Measurements from ENCODE around the gene HDHD5. TPM values are rescaled to one million over a fixed set of nuclear protein-coding genes. Genes with fewer than 3 reads are reported as not detected.

HDHD5 gene
- total RNA-seq, 2 donors from 2014 or later = 39.4 to 53.0 TPM

- Mint-ChIP-seq H3K27me3 (ENCODE audit: insufficient read depth) (no peaks in the 10 kb centered on the region), H3K4me3 (no peak overlapping the region), H3K36me3 (ENCODE audit: low read depth) (peaks cover 55% of the 10 kb centered on the region), H3K4me1 (no peaks in the 10 kb centered on the region), H3K9me3 (no peaks in the 10 kb centered on the region), H3K27ac (no peak overlapping the region)
- no peak overlapping the region for H3K4me3 ChIP-seq (ENCODE audit: low read length)
- no peak overlapping the region for H3K9ac ChIP-seq (ENCODE audit: extremely low read depth, low read length, poor library complexity, severe bottlenecking)
- WGBS, 2 experiments (ENCODE audit: insufficient coverage in 1 of 2, insufficient read length in 1 of 2) = 93 to 94% methylated on average over 2 to 6 of the region's 6 CpGs
- H3K36me3 ChIP-seq (ENCODE audit: control insufficient read depth, insufficient read depth, low read length) = peaks cover 79% of the 10 kb centered on the region
- no peak for TF ChIP-seq CTCF (conservative IDR thresholded peaks at IDR 0.05)
- H3K4me1 ChIP-seq (ENCODE audit: control insufficient read depth, insufficient read depth, low read length) = no peaks in the 10 kb centered on the region
- H3K9me3 ChIP-seq (ENCODE audit: control insufficient read depth, low read length) = no peaks in the 10 kb centered on the region
- no peak for DNase-seq
- H3K27ac ChIP-seq (ENCODE audit: low read depth, low read length) = no peak overlapping the region
- no peaks in the 10 kb centered on the region for H3K27me3 ChIP-seq (ENCODE audit: control insufficient read depth, insufficient read depth, low read length, poor library complexity, severe bottlenecking)
These were observed 58.5 kb downstream of the HDHD5 start for GRCh38 chr22:17100621-17101020.

GRCh38 chr22:17098379-17098819, 60.7 kb downstream of the HDHD5 start:
- H3K4me1 ChIP-seq (ENCODE audit: control insufficient read depth, insufficient read depth, low read length) = no peaks in the 10 kb centered on the region
- H3K4me3 ChIP-seq (ENCODE audit: low read length) = no peak overlapping the region
- Mint-ChIP-seq H3K4me3 (no peak overlapping the region), H3K36me3 (ENCODE audit: low read depth) (peaks cover 42% of the 10 kb centered on the region), H3K27ac (no peak overlapping the region), H3K9me3 (no peaks in the 10 kb centered on the region), H3K4me1 (peaks cover 2% of the 10 kb centered on the region), H3K27me3 (ENCODE audit: insufficient read depth) (no peaks in the 10 kb centered on the region)
- no peaks in the 10 kb centered on the region for H3K9me3 ChIP-seq (ENCODE audit: control insufficient read depth, low read length)
- H3K27me3 ChIP-seq (ENCODE audit: control insufficient read depth, insufficient read depth, low read length, poor library complexity, severe bottlenecking) = no peaks in the 10 kb centered on the region
- peaks cover 69% of the 10 kb centered on the region for H3K36me3 ChIP-seq (ENCODE audit: control insufficient read depth, insufficient read depth, low read length)
- H3K9ac ChIP-seq (ENCODE audit: extremely low read depth, low read length, poor library complexity, severe bottlenecking) = no peak overlapping the region
- no peak for TF ChIP-seq CTCF (conservative IDR thresholded peaks at IDR 0.05)
- no peak for DNase-seq
- H3K27ac ChIP-seq (ENCODE audit: low read depth, low read length) = no peak overlapping the region
- WGBS, 2 experiments (ENCODE audit: insufficient coverage in 1 of 2, insufficient read length in 1 of 2) = 89 to 97% methylated on average over 6 to 7 of the region's 7 CpGs

GRCh38 chr22:17097701-17098100, 61.4 kb downstream of the HDHD5 start:
- Histone ChIP-seq H3K27me3 (ENCODE audit: control insufficient read depth, insufficient read depth, low read length, poor library complexity, severe bottlenecking) (no peaks in the 10 kb centered on the region), H3K9ac (ENCODE audit: extremely low read depth, low read length, poor library complexity, severe bottlenecking) (no peak overlapping the region), H3K4me3 (ENCODE audit: low read length) (no peak overlapping the region), H3K9me3 (ENCODE audit: control insufficient read depth, low read length) (no peaks in the 10 kb centered on the region), H3K36me3 (ENCODE audit: control insufficient read depth, insufficient read depth, low read length) (peaks cover 64% of the 10 kb centered on the region), H3K4me1 (ENCODE audit: control insufficient read depth, insufficient read depth, low read length) (no peaks in the 10 kb centered on the region), H3K27ac (ENCODE audit: low read depth, low read length) (no peak overlapping the region)
- Mint-ChIP-seq H3K36me3 (ENCODE audit: low read depth) (peaks cover 38% of the 10 kb centered on the region), H3K27ac (no peak overlapping the region), H3K27me3 (ENCODE audit: insufficient read depth) (no peaks in the 10 kb centered on the region), H3K9me3 (no peaks in the 10 kb centered on the region), H3K4me1 (peaks cover 4% of the 10 kb centered on the region), H3K4me3 (no peak overlapping the region)
- no peak for TF ChIP-seq CTCF (conservative IDR thresholded peaks at IDR 0.05)
- no peak for DNase-seq
- WGBS, 2 experiments (ENCODE audit: insufficient coverage in 1 of 2, insufficient read length in 1 of 2) = 92 to 94% methylated on average over 5 to 6 of the region's 6 CpGs

Measured in endodermal cell (in vitro differentiated cells).